ENCODE data around the gene CBFA2T2. TPM values are rescaled to one million over a fixed set of nuclear protein-coding genes. Genes with fewer than 3 reads are reported as not detected.

CBFA2T2 gene
- total RNA-seq, 2 experiments from 2014 or later = 12.3 to 16.8 TPM

GRCh38 chr20:33681288-33681687 lies 191.4 kb downstream of the CBFA2T2 start:
- no peaks in the 10 kb centered on the region for H3K27me3 Mint-ChIP-seq
- CTCF ChIA-PET = interaction anchor here (0.9 to 9.2 kb wide), 4 partner anchors 13 to 51 kb away, joined by 4 to 106 read pairs (median 7); partner anchors contain the start of genes ACTL10, PXMP4 and ZNF341
- H3K36me3 Mint-ChIP-seq = peaks cover 44% of the 10 kb centered on the region
- H3K27ac Mint-ChIP-seq = peak overlapping the region; percentile 79
- peak overlapping the region; percentile 22 for H3K4me3 Mint-ChIP-seq
- peaks cover 73% of the 10 kb centered on the region for H3K4me1 Mint-ChIP-seq
- ATAC-seq (no peak), DNase-seq (no peak)
- no peaks in the 10 kb centered on the region for H3K9me3 Mint-ChIP-seq (ENCODE audit: low read depth)

GRCh38 chr20:33681728-33682353 lies 191.9 kb downstream of the CBFA2T2 start:
- peaks cover 40% of the 10 kb centered on the region for H3K36me3 Mint-ChIP-seq
- peak overlapping the region; percentile 79 for H3K27ac Mint-ChIP-seq
- CTCF ChIA-PET = interaction anchor here (1.6 to 9.2 kb wide), 3 partner anchors 13 to 50 kb away, joined by 7 to 106 read pairs (median 7); partner anchors contain the start of genes ACTL10 and ZNF341
- ATAC-seq = no peak
- DNase-seq = no peak
- H3K27me3 Mint-ChIP-seq = no peaks in the 10 kb centered on the region
- H3K4me1 Mint-ChIP-seq = peaks cover 77% of the 10 kb centered on the region
- no peaks in the 10 kb centered on the region for H3K9me3 Mint-ChIP-seq (ENCODE audit: low read depth)
- H3K4me3 Mint-ChIP-seq = peak overlapping the region; percentile 22

- Mint-ChIP-seq H3K27me3 (no peaks in the 10 kb centered on the region), H3K27ac (peak overlapping the region; percentile 84), H3K4me3 (peak overlapping the region; percentile 93), H3K36me3 (peaks cover 18% of the 10 kb centered on the region), H3K9me3 (ENCODE audit: low read depth) (no peaks in the 10 kb centered on the region), H3K4me1 (peaks cover 86% of the 10 kb centered on the region)
- DNase-seq (no peak), ATAC-seq (no peak)
- CTCF ChIA-PET = interaction anchor here (0.8 to 9.2 kb wide), 7 partner anchors 9 to 283 kb away, joined by 3 to 106 read pairs (median 5); partner anchors contain the start of genes ACTL10, CDK5RAP1, PXMP4 and ZNF341
Observed at GRCh38 chr20:33684533-33685327, 194.8 kb downstream of the CBFA2T2 start.

- H3K4me3 Mint-ChIP-seq = peak overlapping the region; percentile 93
- peaks cover 84% of the 10 kb centered on the region for H3K4me1 Mint-ChIP-seq
- peaks cover 15% of the 10 kb centered on the region for H3K36me3 Mint-ChIP-seq
- no peaks in the 10 kb centered on the region for H3K27me3 Mint-ChIP-seq
- DNase-seq (peak; percentile 83), ATAC-seq (peak; percentile 56)
- H3K27ac Mint-ChIP-seq = peak overlapping the region; percentile 84
- H3K9me3 Mint-ChIP-seq (ENCODE audit: low read depth) = no peaks in the 10 kb centered on the region
- CTCF ChIA-PET = interaction anchor here (0.6 to 9.2 kb wide), 8 partner anchors 10 to 284 kb away, joined by 3 to 106 read pairs (median 4); partner anchors contain the start of genes ACTL10, CDK5RAP1, PXMP4 and ZNF341
Observed at GRCh38 chr20:33685328-33686099, 195.6 kb downstream of the CBFA2T2 start.

- peaks cover 82% of the 10 kb centered on the region for H3K4me1 Mint-ChIP-seq
- H3K4me3 Mint-ChIP-seq = peak within 1 kb of the TSS; percentile 93
- H3K9me3 Mint-ChIP-seq (ENCODE audit: low read depth) = no peaks in the 10 kb centered on the region
- CTCF ChIA-PET = interaction anchor here (0.9 to 9.2 kb wide), 8 partner anchors 13 to 229 kb away, joined by 3 to 106 read pairs (median 5); partner anchors contain the start of genes ACTL10, PXMP4 and ZNF341
- peak within 1 kb of the TSS; percentile 95 for H3K27ac Mint-ChIP-seq
- ATAC-seq (peak; percentile 91), DNase-seq (peak; percentile 98)
- H3K27me3 Mint-ChIP-seq = no peaks in the 10 kb centered on the region
- peaks cover 13% of the 10 kb centered on the region for H3K36me3 Mint-ChIP-seq
Observed at GRCh38 chr20:33686100-33686983, 196.4 kb downstream of the CBFA2T2 start, which contains the start of gene E2F1. TSS of gene E2F1 (minus strand) at chr20:33686385. CDS start at chr20:33686264, 121 bp downstream.

- Mint-ChIP-seq H3K36me3 (peaks cover 10% of the 10 kb centered on the region), H3K9me3 (ENCODE audit: low read depth) (no peaks in the 10 kb centered on the region), H3K27ac (peak overlapping the region; percentile 95), H3K4me3 (peak overlapping the region; percentile 61), H3K4me1 (peaks cover 78% of the 10 kb centered on the region), H3K27me3 (no peaks in the 10 kb centered on the region)
- DNase-seq (no peak), ATAC-seq (no peak)
- CTCF ChIA-PET = interaction anchor here (0.9 to 3.5 kb wide), 4 partner anchors 19 to 229 kb away, joined by 4 to 20 read pairs (median 5); partner anchors contain the start of genes ACTL10 and PXMP4
Observed at GRCh38 chr20:33686984-33687366, 197.1 kb downstream of the CBFA2T2 start.

- H3K4me3 Mint-ChIP-seq = no peak overlapping the region
- H3K36me3 Mint-ChIP-seq = peaks cover 10% of the 10 kb centered on the region
- CTCF ChIA-PET = interaction anchor here (0.9 to 3.5 kb wide), 4 partner anchors 14 to 36 kb away, joined by 4 to 20 read pairs (median 5); partner anchors contain the start of genes ACTL10 and PXMP4
- H3K4me1 Mint-ChIP-seq = peaks cover 73% of the 10 kb centered on the region
- H3K27me3 Mint-ChIP-seq = no peaks in the 10 kb centered on the region
- H3K27ac Mint-ChIP-seq = peak overlapping the region; percentile 95
- no peak for ATAC-seq
- H3K9me3 Mint-ChIP-seq (ENCODE audit: low read depth) = no peaks in the 10 kb centered on the region
- no peak for DNase-seq
Observed at GRCh38 chr20:33687370-33687915, 197.5 kb downstream of the CBFA2T2 start.

- DNase-seq = no peak
Observed at GRCh38 chr20:33687993-33688937, 198.4 kb downstream of the CBFA2T2 start.

GRCh38 chr20:33688938-33689424 lies 199.1 kb downstream of the CBFA2T2 start:
- Mint-ChIP-seq H3K4me3 (no peak overlapping the region), H3K36me3 (peaks cover 5% of the 10 kb centered on the region), H3K27ac (peak overlapping the region; percentile 90), H3K9me3 (ENCODE audit: low read depth) (no peaks in the 10 kb centered on the region), H3K4me1 (peaks cover 61% of the 10 kb centered on the region), H3K27me3 (no peaks in the 10 kb centered on the region)
- DNase-seq (no peak), ATAC-seq (no peak)
- CTCF ChIA-PET = interaction anchor here (0.9 to 3.5 kb wide), 4 partner anchors 15 to 43 kb away, joined by 3 to 20 read pairs (median 5); partner anchors contain the start of genes ACTL10, NECAB3, PXMP4 and ZNF341

More at GRCh38 chr20:33687993-33688937, 198.4 kb downstream of the CBFA2T2 start:
- CTCF ChIA-PET = interaction anchor here (0.9 to 3.5 kb wide), 4 partner anchors 14 to 44 kb away, joined by 3 to 20 read pairs (median 6); partner anchors contain the start of genes ACTL10, PXMP4 and ZNF341
- Mint-ChIP-seq H3K9me3 (ENCODE audit: low read depth) (no peaks in the 10 kb centered on the region), H3K36me3 (peaks cover 5% of the 10 kb centered on the region), H3K27me3 (no peaks in the 10 kb centered on the region), H3K4me3 (no peak overlapping the region), H3K27ac (peak overlapping the region; percentile 90), H3K4me1 (peaks cover 67% of the 10 kb centered on the region)
- ATAC-seq = no peak

GRCh38 chr20:33689493-33689892 lies 199.6 kb downstream of the CBFA2T2 start:
- Mint-ChIP-seq H3K27ac (peak overlapping the region; percentile 90), H3K4me1 (peaks cover 56% of the 10 kb centered on the region), H3K36me3 (peaks cover 5% of the 10 kb centered on the region), H3K9me3 (ENCODE audit: low read depth) (no peaks in the 10 kb centered on the region), H3K27me3 (no peaks in the 10 kb centered on the region), H3K4me3 (no peak overlapping the region)
- CTCF ChIA-PET = interaction anchor here (0.9 to 3.5 kb wide), 6 partner anchors 16 to 42 kb away, joined by 3 to 20 read pairs (median 6); partner anchors contain the start of genes ACTL10, NECAB3, PXMP4 and ZNF341
- DNase-seq = no peak
- no peak for ATAC-seq
